ENCODE measurements around the gene KIF26B. TPM values are rescaled to one million over a fixed set of nuclear protein-coding genes. Genes with fewer than 3 reads are reported as not detected.
"Not testable (repeated sequence)": the region's sequence is repeated elsewhere in the genome, so short reads cannot be mapped to it uniquely, and the experiment has no call there.

Gene KIF26B
- total RNA-seq, 1 donor from 2014 or later: 4.0 TPM

DNA sequence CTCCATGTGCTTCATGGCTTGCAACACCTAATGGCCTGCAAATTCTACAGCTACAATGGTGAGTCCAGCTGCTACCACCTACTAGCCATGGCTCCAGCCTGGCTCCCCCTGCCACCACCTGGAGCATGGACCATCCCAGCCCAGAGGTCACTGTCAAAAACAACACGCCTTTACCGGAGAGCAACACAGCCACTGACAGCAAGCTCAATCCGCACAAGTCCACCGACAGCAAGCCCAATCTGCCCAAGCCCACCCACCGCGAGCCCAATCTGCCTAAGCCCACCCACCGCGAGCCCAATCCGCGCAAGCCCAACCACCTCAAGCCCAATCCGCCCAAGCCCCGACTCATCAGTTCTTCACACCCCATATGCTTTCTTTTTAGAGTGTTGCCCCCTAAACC, 128.2 kb downstream of the KIF26B start:
- no peak for DNase-seq

GRCh38 chr1:245285168-245285567, 130.4 kb downstream of the KIF26B start:
- no peak for DNase-seq

- no peak for DNase-seq
Measured at GRCh38 chr1:245288796-245289195, 134.0 kb downstream of the KIF26B start.

DNA sequence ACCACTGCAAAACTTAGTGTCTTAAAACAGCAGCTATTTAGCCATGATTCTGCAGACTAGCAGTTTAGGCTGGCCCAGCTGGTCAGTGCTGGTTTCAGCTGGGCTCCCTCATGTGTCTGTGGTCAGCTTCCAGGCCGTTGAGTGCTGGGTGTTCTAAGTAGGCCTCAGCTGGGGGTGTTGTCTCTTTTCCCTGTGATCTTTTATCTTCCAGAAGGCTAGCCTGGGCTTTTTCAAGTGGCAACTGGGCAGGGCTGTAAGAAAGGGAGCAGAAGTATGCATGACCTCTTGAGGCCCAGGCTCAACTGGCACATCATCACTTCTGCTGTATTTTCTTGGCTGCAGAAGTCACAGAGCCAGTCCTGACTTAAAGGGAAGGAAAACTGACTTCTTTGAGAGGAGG, 136.1 kb downstream of the KIF26B start:
- DNase-seq: no peak

DNA sequence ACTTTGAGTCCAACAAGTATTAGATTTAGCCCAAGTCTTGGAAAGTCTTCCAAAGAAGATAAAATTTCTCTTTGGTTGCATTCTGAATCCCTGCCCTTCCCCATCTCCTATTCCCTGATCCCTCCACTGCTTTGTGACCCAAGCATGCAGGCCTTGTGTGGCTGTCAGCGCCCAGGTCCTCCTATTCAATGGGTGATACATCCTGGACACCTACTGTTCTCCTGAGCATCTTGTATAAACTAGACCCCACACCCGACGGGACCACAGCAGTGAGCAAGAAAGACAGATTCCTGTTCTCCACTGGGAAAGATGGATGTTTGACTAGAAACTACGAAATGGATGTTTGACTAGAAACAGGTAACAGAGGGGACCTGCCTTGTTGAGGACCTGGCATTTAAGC, 136.6 kb downstream of the KIF26B start:
- no peak for DNase-seq

- no peak for DNase-seq
Measured at GRCh38 chr1:245292141-245292540, 137.4 kb downstream of the KIF26B start.

- DNase-seq: no peak
Measured at GRCh38 chr1:245292553-245292952, 137.8 kb downstream of the KIF26B start.

DNA sequence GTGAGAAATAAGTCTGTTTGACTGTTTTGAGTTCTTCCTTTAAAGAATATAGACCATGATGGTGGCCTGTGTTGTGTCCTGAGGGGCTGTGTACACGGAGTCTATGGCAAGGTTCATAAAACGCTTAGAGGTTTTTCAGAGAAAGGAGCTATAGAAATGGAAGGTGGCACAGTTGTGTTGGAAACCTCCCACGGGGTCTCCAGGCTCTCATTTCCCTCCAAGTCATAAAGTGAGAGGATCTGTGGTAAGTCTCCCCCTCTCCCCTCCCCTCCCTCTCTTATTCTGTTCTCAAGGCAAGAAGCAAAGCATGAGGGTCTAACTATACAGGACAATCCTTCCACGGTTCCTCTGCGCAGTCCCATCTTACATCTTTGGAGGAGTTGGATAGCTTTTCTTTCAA, 139.2 kb downstream of the KIF26B start:
- no peak for DNase-seq

GRCh38 chr1:245298781-245299180, 144.0 kb downstream of the KIF26B start:
- DNase-seq: peak; percentile 67

DNA sequence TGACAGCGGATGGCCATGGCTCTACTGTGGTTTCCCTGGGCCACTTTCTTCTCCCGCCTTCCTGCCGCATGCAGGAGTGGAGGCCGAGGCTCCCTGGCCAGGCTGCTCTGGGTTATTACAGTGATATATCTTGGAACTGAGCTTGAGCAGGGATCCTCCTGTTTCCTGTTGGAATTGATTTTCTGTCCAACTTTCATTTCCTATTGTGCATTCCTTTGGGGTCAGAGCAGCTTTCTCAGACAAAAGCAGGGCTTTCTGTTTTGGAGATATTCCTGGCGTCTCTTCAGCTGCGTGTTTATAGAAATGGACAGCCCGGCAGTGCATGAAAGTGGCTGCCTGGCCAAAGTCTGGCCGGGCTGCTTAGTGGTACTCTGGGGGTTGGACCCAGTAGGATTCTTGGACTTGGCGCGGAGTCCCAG, 146.4 kb downstream of the KIF26B start:
- peak; percentile 83 for DNase-seq

GRCh38 chr1:245301921-245302320, 147.1 kb downstream of the KIF26B start:
- DNase-seq: no peak

DNA sequence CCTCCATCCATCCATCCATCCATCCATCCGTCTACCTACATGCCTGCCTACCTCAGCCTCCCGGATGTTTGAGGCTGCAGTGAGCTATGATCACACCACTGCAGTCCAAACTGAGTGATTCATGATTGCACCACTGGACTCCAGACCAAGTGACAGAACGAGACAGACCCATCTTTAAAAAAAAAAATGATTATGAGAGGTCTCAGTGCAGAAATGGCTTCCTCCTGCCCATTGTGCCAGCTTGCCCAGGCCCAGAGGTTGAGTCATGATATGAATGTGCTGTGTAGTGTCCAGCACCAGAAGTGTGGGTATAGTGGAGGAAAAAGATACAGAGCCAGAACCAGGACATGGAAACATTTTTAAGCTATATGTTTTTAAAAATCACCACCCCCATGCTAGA, 149.9 kb downstream of the KIF26B start:
- no peak for DNase-seq

- DNase-seq: no peak
Measured at GRCh38 chr1:245306020-245306419, 151.2 kb downstream of the KIF26B start.

DNA sequence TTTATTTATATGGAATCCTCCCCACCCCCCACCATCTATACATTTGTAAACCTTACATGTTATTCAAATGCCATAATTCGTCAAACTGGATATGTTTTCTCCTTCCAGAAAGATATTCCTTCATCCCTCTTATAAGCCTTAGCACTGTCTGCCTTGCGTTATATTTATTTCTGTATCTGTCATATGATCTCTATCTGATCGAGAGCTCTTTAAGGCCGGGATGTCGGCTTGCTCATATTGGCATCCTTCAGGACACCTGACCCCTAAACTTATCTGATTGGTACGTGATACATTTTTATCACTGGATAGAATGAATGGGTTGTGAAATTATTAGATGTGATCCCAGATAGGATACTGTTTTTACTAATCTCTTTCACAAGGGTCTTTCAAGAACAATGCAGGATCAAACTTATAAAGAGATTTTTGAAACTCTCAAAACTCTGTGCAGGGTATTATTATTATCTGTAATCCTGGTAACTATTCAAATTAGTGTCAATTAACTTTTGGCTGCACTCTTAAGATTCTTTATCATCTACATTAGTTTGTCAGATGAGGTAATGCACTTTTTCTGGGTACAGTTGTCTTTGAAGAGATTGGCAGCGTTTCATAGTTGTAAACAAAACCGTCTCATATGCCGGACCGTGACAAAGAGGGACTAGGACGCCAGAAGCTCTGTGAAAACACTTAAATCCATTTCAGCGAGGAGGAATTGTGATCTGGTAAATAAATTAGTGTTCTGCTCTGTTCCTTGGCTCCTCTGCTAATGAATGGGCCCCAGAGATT, 152.0 kb downstream of the KIF26B start:
- peak; percentile 80 for DNase-seq

DNA sequence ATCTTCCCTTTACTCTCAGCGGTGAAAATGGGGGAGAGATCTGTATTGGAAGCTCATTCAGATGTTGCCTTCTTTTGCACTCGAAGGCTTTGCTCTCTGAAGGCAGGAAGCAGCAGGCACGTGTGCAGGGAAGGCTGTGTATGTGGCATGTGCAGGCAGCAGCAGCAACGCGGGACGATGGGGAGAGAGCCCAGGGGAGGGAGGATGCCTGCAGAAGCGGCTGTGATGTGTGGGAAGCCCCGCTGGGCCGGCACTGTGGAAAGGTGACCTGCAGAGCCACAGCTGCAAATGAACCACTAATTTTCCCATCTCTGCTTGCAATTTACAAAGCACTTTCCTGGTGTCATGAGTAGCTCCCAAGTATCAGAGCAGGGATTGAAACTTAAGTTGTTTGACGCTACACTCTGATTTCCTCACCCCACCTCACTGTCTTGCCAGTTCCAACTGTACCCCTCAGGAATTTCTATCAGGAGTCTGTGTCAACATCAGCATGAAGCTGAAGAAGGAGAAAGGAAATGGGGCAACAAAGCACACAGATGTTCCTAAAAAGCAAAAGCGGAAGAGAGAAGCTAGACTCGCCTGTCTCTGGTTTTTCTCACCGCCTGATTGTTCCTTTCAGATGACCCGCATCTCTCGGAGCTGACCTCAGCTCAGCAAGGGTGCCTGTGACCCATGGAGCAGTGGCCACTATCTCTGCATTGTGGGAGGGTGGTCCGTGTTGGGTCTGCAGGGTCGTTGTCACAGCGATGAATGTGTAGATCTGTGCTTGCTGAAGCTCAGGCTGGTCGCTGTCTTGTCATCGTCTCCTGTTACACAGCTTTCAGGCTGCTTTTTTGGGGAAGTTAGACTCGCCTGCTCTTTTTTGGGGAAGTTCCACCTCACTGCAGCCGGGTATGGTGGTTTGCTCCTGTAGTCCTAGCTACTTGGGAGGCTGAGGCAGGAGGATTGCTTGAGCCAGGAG, 156.1 kb downstream of the KIF26B start:
- DNase-seq: peak; percentile 48

GRCh38 chr1:245311887-245312536, 157.2 kb downstream of the KIF26B start:
- no peak for DNase-seq

DNA sequence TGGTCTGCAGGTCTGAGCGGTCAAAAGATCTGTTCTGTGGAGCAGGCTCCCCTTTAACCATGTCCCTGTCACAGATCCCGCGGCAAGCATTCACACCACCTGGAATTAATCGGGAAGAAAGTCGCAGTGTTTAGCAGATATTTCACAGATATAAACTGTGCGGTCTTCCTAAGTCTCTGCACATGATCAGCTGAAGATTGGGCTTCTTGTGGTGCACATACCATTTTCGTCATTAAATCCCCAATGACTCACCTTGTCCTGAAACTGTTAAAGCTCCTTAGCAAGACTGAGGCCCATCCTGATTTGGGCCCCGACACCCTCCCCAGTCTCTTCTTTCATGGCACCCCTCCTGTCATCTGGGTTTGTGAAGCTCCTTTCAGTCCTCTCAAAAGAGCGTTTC, 158.8 kb downstream of the KIF26B start:
- DNase-seq: no peak

DNA sequence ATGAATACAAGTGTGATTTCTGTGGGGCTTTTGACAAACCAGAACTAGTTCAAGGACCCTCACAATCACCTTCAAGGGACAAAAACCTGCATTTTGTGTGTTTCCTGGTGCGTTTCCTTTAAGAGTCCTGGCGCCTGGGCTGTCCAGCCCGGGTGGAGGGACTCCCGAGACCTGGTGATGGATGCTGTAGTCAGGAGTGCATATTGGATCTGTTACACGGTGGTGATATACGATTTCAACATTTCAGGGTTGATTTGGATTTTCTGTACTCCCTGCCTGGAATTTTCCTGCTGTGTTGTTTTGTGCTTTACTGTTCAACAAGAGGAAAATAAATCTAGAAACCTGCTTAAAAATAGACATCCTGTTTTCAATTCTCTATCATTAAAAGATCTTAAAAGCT, 162.0 kb downstream of the KIF26B start:
- DNase-seq: peak; percentile 15

DNA sequence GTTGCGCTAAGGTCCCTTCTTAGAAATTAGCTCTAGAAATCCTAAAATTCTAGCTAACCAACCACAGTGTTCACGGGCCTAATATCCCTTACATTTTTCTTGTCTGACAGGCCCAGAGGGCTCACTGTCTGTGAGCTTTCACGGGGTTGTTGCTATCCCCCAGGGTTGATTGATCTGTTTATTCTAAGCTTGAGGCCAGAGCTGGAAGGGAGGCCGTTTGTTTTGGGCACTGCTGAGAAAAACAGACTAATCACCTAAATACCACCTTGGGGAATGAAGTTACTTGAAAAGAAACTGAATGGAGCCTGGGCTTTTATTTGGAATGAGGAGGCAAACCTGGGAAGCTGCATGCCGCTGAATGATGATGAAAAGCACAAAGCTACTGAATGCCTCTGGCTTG, 162.4 kb downstream of the KIF26B start:
- DNase-seq: no peak

- peak; percentile 51 for DNase-seq
Measured at GRCh38 chr1:245319094-245319493, 164.3 kb downstream of the KIF26B start.

DNA sequence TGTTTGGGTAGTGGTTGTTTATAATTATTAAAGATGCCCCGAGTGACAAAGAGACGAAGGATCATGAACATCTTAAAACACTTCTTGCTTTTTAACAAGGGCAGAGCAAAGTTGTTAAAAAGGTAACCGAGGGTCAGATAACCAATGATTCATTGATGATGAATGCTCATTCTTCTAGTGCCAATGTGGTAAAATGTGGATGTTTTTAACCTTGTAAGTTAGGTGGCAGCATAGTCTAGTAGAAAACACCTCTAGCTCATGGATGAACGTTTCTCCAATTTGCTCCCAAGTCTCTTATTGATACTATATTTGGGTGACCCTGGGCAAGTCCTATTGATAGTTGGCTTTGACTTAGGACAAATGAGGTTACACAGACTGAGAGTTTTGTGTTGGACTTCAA, 167.9 kb downstream of the KIF26B start:
- DNase-seq: no peak

- not testable (repeated sequence) for DNase-seq
Measured at GRCh38 chr1:245323765-245324164, 169.0 kb downstream of the KIF26B start.

All from tongue (tissue), 2 donors.